Ovary (tissue), 3 donors: ENCODE results near the gene SPRED3.

Experiments
- EP300 ChIP-seq: sonication (generic); formaldehyde crosslinking; IDR thresholded peaks from one replicate; pipeline ENCODE4 v1.6.1; 2017; ENCODE audit warnings: antibody characterized with exemption
- POLR2A ChIP-seq: fragments of 450-650 bp; IDR thresholded peaks from one replicate; pipeline ENCODE4 v1.6.1; 2017; ENCODE audit warnings: antibody characterized with exemption, mild to moderate bottlenecking, moderate library complexity
- TF ChIP-seq, protein P1 (sequence below), 3 donors: fragments of 450-650 bp in 2 of 3; fragments of 200-600 bp in 1 of 3; IDR thresholded peaks; one replicate each; pipeline versions ENCODE4 v1.5.1 to v1.8.0; 2016 to 2022; ENCODE audit warnings: antibody characterized with exemption in 3 of 3, mild to moderate bottlenecking in 1 of 3
- donor health status: DM: no; HTN: no; CAD: no.

GRCh38 chr19:38405276-38405675 lies 16.8 kb downstream of the SPRED3 start:
- TF ChIP-seq, protein P1, sequence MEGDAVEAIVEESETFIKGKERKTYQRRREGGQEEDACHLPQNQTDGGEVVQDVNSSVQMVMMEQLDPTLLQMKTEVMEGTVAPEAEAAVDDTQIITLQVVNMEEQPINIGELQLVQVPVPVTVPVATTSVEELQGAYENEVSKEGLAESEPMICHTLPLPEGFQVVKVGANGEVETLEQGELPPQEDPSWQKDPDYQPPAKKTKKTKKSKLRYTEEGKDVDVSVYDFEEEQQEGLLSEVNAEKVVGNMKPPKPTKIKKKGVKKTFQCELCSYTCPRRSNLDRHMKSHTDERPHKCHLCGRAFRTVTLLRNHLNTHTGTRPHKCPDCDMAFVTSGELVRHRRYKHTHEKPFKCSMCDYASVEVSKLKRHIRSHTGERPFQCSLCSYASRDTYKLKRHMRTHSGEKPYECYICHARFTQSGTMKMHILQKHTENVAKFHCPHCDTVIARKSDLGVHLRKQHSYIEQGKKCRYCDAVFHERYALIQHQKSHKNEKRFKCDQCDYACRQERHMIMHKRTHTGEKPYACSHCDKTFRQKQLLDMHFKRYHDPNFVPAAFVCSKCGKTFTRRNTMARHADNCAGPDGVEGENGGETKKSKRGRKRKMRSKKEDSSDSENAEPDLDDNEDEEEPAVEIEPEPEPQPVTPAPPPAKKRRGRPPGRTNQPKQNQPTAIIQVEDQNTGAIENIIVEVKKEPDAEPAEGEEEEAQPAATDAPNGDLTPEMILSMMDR (IDR thresholded peaks at IDR 0.05): no peak
- TF ChIP-seq POLR2A: no peak
- no peak for TF ChIP-seq EP300
